OCI-LY7 (cell line): ENCODE measurements around the gene ADRA2A. TPM values are rescaled to one million over a fixed set of nuclear protein-coding genes. Genes with fewer than 3 reads are reported as not detected.

Experiments used
- BruUV-seq: library from RNA; stranded (reverse); fragments of 400-500 nt; replicated peaks from 2 replicates; lab custom pipeline; 2021; lab: Mats Ljungman, UMichigan
- CTCF ChIA-PET: fragments of 300-600 bp; sonication (Branson Sonifier 250); formaldehyde crosslinking; loops from one replicate; lab custom pipeline; 2022; ENCODE audit warnings: antibody characterized with exemption; ENCODE audit not compliant: unreplicated experiment; lab: Charles Lee
- POLR2A ChIA-PET: fragments of 300-600 bp; sonication (Branson Sonifier 250); formaldehyde crosslinking; loops from one replicate; lab custom pipeline; 2022; ENCODE audit warnings: antibody characterized with exemption; lab: Charles Lee
- DNase-seq: peaks from one replicate; pipeline ENCODE4 v3.0.0-alpha.2; 2015; ENCODE audit warnings: low spot score
- H2AFZ ChIP-seq: fragments of 200-600 bp; sonication (generic), shearing (Covaris generic); 2 replicates; pipeline ENCODE4 v1.6.1; 2014; ENCODE audit warnings: mild to moderate bottlenecking, antibody characterized with exemption, low read length, moderate library complexity
- H3K27ac ChIP-seq: fragments of 200-600 bp; sonication (generic); 2 replicates; pipeline ENCODE4 v1.5.1; 2014; ENCODE audit warnings: mixed run types, low read depth, mild to moderate bottlenecking, moderate library complexity, low read length, inconsistent platforms; ENCODE audit not compliant: poor library complexity, severe bottlenecking
- H3K36me3 ChIP-seq: fragments of 200-600 bp; sonication (generic); 2 replicates; pipeline ENCODE4 v1.6.1; 2014; ENCODE audit warnings: mild to moderate bottlenecking, antibody characterized with exemption, low read length, moderate library complexity, mixed read lengths; ENCODE audit not compliant: insufficient read depth
- H3K4me1 ChIP-seq: fragments of 200-600 bp; sonication (generic); 2 replicates; pipeline ENCODE4 v1.5.1; 2014; ENCODE audit warnings: mild to moderate bottlenecking, low read length; ENCODE audit not compliant: insufficient read depth, poor library complexity, severe bottlenecking
- H3K4me2 ChIP-seq: fragments of 200-600 bp; sonication (generic); 2 replicates; pipeline ENCODE4 v1.6.1; 2014; ENCODE audit warnings: mild to moderate bottlenecking, low read length
- H3K4me3 ChIP-seq: fragments of 200-600 bp; sonication (generic); 2 replicates; pipeline ENCODE4 v1.5.1; 2014; ENCODE audit warnings: mild to moderate bottlenecking, low read depth, low read length; ENCODE audit not compliant: poor library complexity, severe bottlenecking
- H3K79me2 ChIP-seq: fragments of 200-600 bp; sonication (generic); 2 replicates; pipeline ENCODE4 v1.6.1; 2016; ENCODE audit warnings: low read depth, mild to moderate bottlenecking, low read length, moderate library complexity, mixed read lengths; ENCODE audit not compliant: insufficient read depth
- H3K9me2 ChIP-seq: fragments of 200-600 bp; sonication (generic); 2 replicates; pipeline ENCODE4 v1.6.1; 2016; ENCODE audit warnings: mild to moderate bottlenecking, low read length, mixed read lengths; ENCODE audit not compliant: insufficient read depth
- H3K9me3 ChIP-seq: fragments of 200-600 bp; sonication (generic); 2 replicates; pipeline ENCODE4 v1.6.1; 2014; ENCODE audit warnings: mild to moderate bottlenecking, mixed run types, low read length, mixed read lengths
- H4K20me1 ChIP-seq: fragments of 200-600 bp; sonication (generic); 2 replicates; pipeline ENCODE4 v1.6.1; 2014; ENCODE audit warnings: mild to moderate bottlenecking, antibody characterized with exemption, low read length, moderate library complexity, mixed read lengths; ENCODE audit not compliant: insufficient read depth
- CTCF ChIP-seq: fragments of 200-600 bp; sonication (generic); conservative IDR thresholded peaks from 2 replicates; pipeline ENCODE4 v1.5.1; 2014; ENCODE audit warnings: mild to moderate bottlenecking, antibody characterized with exemption, low read length, moderate library complexity, mixed read lengths
- EZH2phosphoT487 ChIP-seq: fragments of 200-600 bp; sonication (generic); IDR thresholded peaks from 2 replicates; pipeline ENCODE4 v1.6.1; 2018; ENCODE audit warnings: low read depth, borderline replicate concordance, mild to moderate bottlenecking, mixed run types, antibody characterized with exemption, low read length, moderate library complexity, mixed read lengths
- intact Hi-C: fragments of 100-400 bp; cut with micrococcal nuclease; formaldehyde crosslinking; loops from one replicate; pipeline ENCODE4 v1.10.0; 2022; ENCODE audit not compliant: unreplicated experiment
- total RNA-seq, 2 experiments: library from RNA; depleted of rRNA in 1 of 2; stranded (reverse); fragments of >200 nt in 1 of 2; shearing (Covaris generic) in 1 of 2; gene quantifications; 2 replicates each; pipeline ENCODE4 v1.2.3, GENCODE V29; 2014 to 2022

The ADRA2A gene
- total RNA-seq, 2 experiments from 2014 or later = 0.06 TPM; not detected in 1

GRCh38 chr10:111085690-111086353 is 9.0 kb downstream of the ADRA2A start:
- Histone ChIP-seq H3K36me3 (no peaks in the 10 kb centered on the region), H3K9me3 (no peaks in the 10 kb centered on the region), H3K4me1 (no peaks in the 10 kb centered on the region), H3K9me2 (no peaks in the 10 kb centered on the region), H3K4me2 (no peak overlapping the region), H3K79me2 (no peaks in the 10 kb centered on the region), H3K4me3 (no peak overlapping the region), H2AFZ (no peak overlapping the region), H3K27ac (no peak overlapping the region), H4K20me1 (no peaks in the 10 kb centered on the region)
- intact Hi-C loops = no loop called here
- TF ChIP-seq CTCF (no peak), EZH2phosphoT487 (no peak)
- no TSS peak for BruUV-seq
- CTCF ChIA-PET = interaction anchor here (0.6 to 0.7 kb wide), 3 partner anchors 13 to 181 kb away, joined by 3 to 4 read pairs (median 3); no protein-coding TSS in a partner anchor
- POLR2A ChIA-PET = interaction anchor here (1.0 kb wide), 1 partner anchor 400 kb away, joined by 5 read pairs; no protein-coding TSS in a partner anchor
- no peak for DNase-seq

GRCh38 chr10:111086574-111086973 is 9.7 kb downstream of the ADRA2A start:
- Histone ChIP-seq H4K20me1 (no peaks in the 10 kb centered on the region), H3K4me3 (no peak overlapping the region), H3K79me2 (no peaks in the 10 kb centered on the region), H3K27ac (no peak overlapping the region), H3K9me3 (no peaks in the 10 kb centered on the region), H3K36me3 (no peaks in the 10 kb centered on the region), H3K9me2 (no peaks in the 10 kb centered on the region), H2AFZ (no peak overlapping the region), H3K4me2 (no peak overlapping the region), H3K4me1 (no peaks in the 10 kb centered on the region)
- ChIA-PET POLR2A (interaction anchor here (1.0 kb wide), 1 partner anchor 399 kb away, joined by 5 read pairs; no protein-coding TSS in a partner anchor), CTCF (interaction anchor here (0.6 to 0.7 kb wide), 3 partner anchors 14 to 180 kb away, joined by 3 to 4 read pairs (median 3); no protein-coding TSS in a partner anchor)
- no peak for DNase-seq
- intact Hi-C loops = no loop called here
- TF ChIP-seq EZH2phosphoT487 (no peak), CTCF (no peak)
- BruUV-seq = no TSS peak

GRCh38 chr10:111087331-111087756 is 10.5 kb downstream of the ADRA2A start:
- Histone ChIP-seq H3K4me1 (no peaks in the 10 kb centered on the region), H3K36me3 (no peaks in the 10 kb centered on the region), H4K20me1 (no peaks in the 10 kb centered on the region), H3K79me2 (no peaks in the 10 kb centered on the region), H2AFZ (no peak overlapping the region), H3K9me3 (no peaks in the 10 kb centered on the region), H3K9me2 (no peaks in the 10 kb centered on the region), H3K27ac (no peak overlapping the region), H3K4me3 (no peak overlapping the region), H3K4me2 (no peak overlapping the region)
- CTCF ChIA-PET = no interaction called here
- POLR2A ChIA-PET = no interaction called here
- DNase-seq = no peak
- no TSS peak for BruUV-seq
- intact Hi-C loops = no loop called here
- TF ChIP-seq CTCF (no peak), EZH2phosphoT487 (no peak)
